RKO (cell line): ENCODE data around the gene CAPS2.
"Not testable (repeated sequence)": the region's sequence is repeated elsewhere in the genome, so short reads cannot be mapped to it uniquely, and the experiment has no call there.

Experiments used
- DNase-seq: peaks from one replicate; pipeline ENCODE4 v3.0.0-alpha.2; 2016; ENCODE audit warnings: low spot score

The CAPS2 gene

DNA sequence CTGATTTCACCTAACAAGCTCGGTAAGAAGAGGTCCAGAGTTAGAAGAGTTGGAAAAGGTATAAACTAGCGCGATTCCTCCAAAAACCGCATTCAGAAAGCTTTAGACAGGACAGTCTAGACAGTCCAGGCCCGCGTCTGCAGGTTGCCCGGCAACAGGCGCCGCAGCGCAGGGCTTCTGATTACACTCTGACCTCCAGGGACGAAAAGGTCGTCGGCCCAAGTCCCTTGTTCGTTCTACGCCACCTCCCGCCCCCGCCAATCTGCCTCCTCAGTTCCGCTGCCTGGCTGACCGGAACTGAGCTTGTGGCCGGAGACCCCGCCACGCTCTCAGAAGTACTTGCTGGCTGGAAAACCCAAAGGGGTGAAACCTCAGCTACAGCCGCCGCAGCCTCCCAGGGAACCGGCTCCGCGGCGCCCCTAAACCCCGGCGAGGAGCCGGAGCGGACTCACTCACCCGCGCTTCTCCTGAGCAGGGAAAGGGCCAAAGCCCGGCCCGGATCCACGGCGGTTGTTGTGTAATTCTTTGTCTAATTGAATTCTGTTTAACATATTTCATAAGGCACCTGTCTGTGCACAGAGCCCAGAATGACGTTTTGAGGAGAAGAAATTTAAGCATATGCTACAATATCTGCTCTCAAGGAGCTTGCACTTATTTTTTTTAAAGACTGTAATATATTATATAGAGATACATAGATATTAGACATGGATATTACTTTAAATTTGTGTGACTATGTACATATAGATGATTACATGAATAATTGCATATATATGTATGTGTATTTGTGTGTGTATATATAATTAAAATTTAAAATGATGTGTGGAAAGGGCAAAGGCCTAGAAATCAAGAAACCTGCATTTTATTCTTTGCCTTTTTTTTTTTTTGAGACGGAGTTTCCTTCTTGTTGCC lies at the start of gene CAPS2:
Gene CAPS2, minus strand, starts transcription at position 407 of the 909 bp plus-strand sequence. CDS start 3,826 bp downstream, outside the sequence.
- peak; percentile 85 for DNase-seq

GRCh38 chr12:75378354-75378753 lies 48.2 kb upstream of the CAPS2 start:
- DNase-seq = no peak

GRCh38 chr12:75374971-75375370 lies 44.8 kb upstream of the CAPS2 start:
- DNase-seq = no peak

GRCh38 chr12:75366629-75367028 lies 36.5 kb upstream of the CAPS2 start:
- DNase-seq = no peak

GRCh38 chr12:75364919-75365318 lies 34.8 kb upstream of the CAPS2 start:
- DNase-seq = no peak

DNA sequence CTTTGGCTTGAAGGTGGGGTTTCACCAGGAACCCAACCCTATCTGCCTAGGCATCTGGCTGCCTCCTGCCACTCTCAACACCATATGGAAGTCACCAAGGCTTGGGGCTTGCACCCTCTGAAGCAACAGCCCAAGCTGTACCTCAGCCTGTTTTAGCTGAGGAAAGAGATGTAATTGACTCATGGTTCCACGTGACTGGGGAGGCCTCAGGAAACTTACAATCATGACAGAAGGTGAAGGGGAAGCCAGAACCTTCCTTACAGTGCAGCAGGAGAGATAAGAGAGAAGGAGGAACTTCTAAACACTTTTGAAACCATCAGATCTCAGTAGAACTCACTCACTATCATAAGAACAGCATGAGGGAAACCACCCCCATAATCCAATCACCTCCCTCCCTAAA lies 31.3 kb upstream of the CAPS2 start:
- no peak for DNase-seq

GRCh38 chr12:75360920-75361319 lies 30.8 kb upstream of the CAPS2 start:
- DNase-seq = no peak

DNA sequence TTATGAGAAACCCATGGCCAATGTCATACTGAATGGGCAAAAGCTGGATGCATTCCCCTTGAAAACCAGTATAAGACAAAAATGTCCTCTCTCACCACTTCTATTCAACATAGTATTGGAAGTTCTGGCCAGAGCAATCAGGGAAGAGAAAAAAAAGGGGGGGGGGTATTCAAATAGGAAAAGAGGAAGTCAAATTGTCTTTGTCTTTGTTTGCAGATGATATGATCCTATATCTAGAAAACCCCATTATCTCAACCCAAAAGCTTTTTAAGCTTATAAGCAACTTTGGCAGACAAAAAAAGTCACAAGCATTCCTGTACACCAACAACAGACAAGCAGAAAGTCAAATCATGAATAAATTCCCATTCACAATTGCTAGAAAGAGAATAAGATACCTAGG lies 23.9 kb upstream of the CAPS2 start:
- no peak for DNase-seq

- DNase-seq = no peak
These were observed 20.3 kb upstream of the CAPS2 start for GRCh38 chr12:75350413-75350812.

GRCh38 chr12:75349946-75350345 lies 19.8 kb upstream of the CAPS2 start:
- no peak for DNase-seq

- not testable (repeated sequence) for DNase-seq
These were observed 16.1 kb upstream of the CAPS2 start for GRCh38 chr12:75346215-75346614.

GRCh38 chr12:75345531-75345930 lies 15.4 kb upstream of the CAPS2 start:
- peak; percentile 30 for DNase-seq

DNA sequence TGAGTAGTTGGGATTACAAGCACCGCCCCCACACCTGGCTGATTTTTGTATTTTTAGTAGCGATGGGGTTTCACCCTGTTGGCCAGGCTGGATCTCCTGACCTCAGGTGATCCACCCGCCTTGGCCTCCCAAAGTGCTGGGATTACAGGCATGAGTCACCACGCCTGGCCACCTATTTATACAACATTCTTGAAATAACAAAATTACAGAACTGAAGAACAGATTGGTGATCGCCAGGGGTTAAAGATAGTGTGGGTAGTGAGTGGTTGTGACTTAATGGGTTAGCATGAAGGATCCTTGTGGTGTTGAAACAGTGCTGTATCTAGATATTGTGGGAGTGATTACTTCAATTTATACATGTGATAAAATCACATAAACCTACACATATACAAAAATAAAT lies 11.7 kb upstream of the CAPS2 start:
- no peak for DNase-seq

DNA sequence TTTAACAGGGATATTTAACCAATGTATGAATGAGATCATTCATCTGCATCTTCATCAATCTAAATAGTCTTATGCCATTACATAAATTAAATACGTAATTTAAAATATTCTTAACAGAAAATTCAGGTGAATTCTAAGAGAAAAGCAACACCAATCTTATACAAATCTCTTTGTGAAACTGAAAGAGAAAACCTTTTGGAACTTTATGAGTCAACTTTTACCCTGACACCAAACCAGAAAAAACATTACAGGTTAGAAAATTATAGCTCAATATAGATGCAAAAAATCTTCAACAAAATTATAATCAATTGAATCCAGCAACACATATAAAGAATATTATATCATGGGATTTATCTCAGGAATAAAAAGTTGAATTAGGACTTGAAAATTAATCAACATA lies 7.8 kb upstream of the CAPS2 start:
- no peak for DNase-seq

- peak; percentile 20 for DNase-seq
These were observed 4.4 kb upstream of the CAPS2 start, which contains the start of gene GLIPR1L1 for GRCh38 chr12:75334384-75335030. TSS of gene GLIPR1L1 (plus strand) at chr12:75334670. CDS start at chr12:75334729, 59 bp downstream.

- no peak for DNase-seq
These were observed 2.5 kb downstream of the CAPS2 start for GRCh38 chr12:75327642-75328041.

DNA sequence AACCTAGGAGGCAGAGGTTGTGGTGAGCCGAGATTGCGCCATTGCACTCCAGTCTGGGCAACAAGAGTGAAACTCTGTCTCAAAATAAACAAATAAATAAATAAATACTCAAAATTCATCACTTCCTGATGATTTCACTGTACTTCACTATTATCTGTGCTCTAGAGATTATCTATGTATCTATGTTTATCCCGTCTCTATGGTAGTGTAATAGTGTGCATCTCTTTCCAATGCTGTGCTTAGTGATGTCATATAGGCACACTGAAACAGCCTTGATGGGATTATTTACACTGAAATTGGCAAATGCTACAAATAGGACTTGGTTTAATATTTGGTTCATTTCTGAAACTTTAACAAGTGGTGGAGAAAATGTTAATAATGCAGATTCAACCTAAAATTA lies 6.5 kb downstream of the CAPS2 start:
- DNase-seq = peak; percentile 28

- no peak for DNase-seq
These were observed 7.7 kb downstream of the CAPS2 start for GRCh38 chr12:75322464-75322863.

GRCh38 chr12:75317784-75318183 lies 12.3 kb downstream of the CAPS2 start:
- DNase-seq = no peak

DNA sequence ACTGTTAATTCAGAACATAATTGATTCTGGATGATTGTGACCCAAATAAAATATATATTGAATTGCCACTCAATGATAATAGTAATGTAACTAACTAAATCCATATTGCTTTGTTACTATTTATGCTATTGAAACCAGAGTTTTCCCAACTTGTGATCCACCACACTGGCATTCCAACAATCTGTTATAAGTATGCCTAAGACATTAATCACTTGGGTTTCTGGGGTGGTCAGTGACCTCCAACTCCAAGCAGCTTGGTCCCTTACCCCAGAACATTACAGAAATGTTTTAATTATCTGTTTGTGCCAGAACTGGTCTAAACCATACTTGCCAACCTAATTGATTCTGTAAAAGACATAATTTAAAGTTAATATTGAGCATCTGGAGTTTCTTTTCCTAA lies 14.6 kb downstream of the CAPS2 start:
- no peak for DNase-seq

- no peak for DNase-seq
These were observed 18.8 kb downstream of the CAPS2 start for GRCh38 chr12:75311369-75311768.

DNA sequence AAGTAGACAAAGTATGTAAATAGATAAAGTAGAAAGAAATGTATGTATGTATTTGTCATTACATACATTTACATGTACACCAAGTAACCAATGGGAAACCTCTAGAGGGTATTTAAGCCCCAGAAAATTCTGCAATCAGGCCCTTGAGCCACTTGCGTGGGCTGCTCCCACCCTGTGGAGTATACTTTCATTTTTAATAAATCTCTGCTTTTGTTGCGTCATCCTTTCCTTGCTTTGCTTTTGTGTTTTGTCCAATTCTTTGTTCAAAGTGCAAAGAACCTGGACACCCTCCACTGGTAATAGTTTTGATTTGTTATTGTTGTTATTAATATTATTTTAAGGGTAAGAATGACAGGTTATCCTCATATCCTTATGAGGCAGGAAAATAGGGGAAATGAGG lies 21.8 kb downstream of the CAPS2 start:
- DNase-seq = no peak
